GM23338 (cell line): ENCODE results near the gene VWA3B. TPM values are rescaled to one million over a fixed set of nuclear protein-coding genes. Genes with fewer than 3 reads are reported as not detected.

ENCODE experiments used
- ATAC-seq: fragments of 200-7000 bp; cut with Tn5 transposase; 3 replicates; pipeline ENCODE4 v1.9.1; 2020
- DNase-seq: peaks from one replicate; pipeline ENCODE4 v3.0.0-alpha.2; 2015; ENCODE audit warnings: low spot score
- H2AFZ ChIP-seq: fragments of 200-600 bp; sonication (generic); 2 replicates; pipeline ENCODE4 v1.8.0; 2016; ENCODE audit warnings: antibody characterized with exemption, mild to moderate bottlenecking, moderate library complexity
- H3F3A ChIP-seq: fragments of 200-600 bp; sonication (generic); replicated peaks from 2 replicates; pipeline ENCODE4 v1.8.0; 2017; ENCODE audit warnings: antibody characterized with exemption, mixed run types, low read depth
- H3K27ac ChIP-seq: fragments of 200-600 bp; sonication (generic); 2 replicates; pipeline ENCODE4 v1.6.1; 2016; ENCODE audit warnings: low read depth
- H3K27me3 ChIP-seq: fragments of 200-600 bp; sonication (generic); 2 replicates; pipeline ENCODE4 v1.8.0; 2016; ENCODE audit warnings: mild to moderate bottlenecking, mixed run types, moderate library complexity; ENCODE audit not compliant: insufficient read depth
- H3K36me3 ChIP-seq: fragments of 200-600 bp; sonication (generic); 2 replicates; pipeline ENCODE4 v1.8.0; 2016; ENCODE audit warnings: mild to moderate bottlenecking; ENCODE audit not compliant: insufficient read depth
- H3K4me1 ChIP-seq: fragments of 200-600 bp; sonication (generic); 2 replicates; pipeline ENCODE4 v1.8.0; 2016; ENCODE audit warnings: mild to moderate bottlenecking, moderate library complexity; ENCODE audit not compliant: insufficient read depth
- H3K4me2 ChIP-seq: fragments of 200-600 bp; sonication (generic); 2 replicates; pipeline ENCODE4 v1.7.1; 2017; ENCODE audit warnings: mixed run types
- H3K4me3 ChIP-seq: fragments of 200-600 bp; sonication (generic); 2 replicates; pipeline ENCODE4 v1.6.1; 2016; ENCODE audit warnings: mixed run types
- H3K79me2 ChIP-seq: fragments of 200-600 bp; sonication (generic); replicated peaks from 2 replicates; pipeline ENCODE4 v1.8.0; 2017; ENCODE audit warnings: mild to moderate bottlenecking; ENCODE audit not compliant: insufficient read depth
- H3K9me2 ChIP-seq: fragments of 200-600 bp; sonication (generic); 2 replicates; pipeline ENCODE4 v1.8.0; 2017; ENCODE audit not compliant: insufficient read depth
- H4K20me1 ChIP-seq: fragments of 200-600 bp; sonication (generic); replicated peaks from 2 replicates; pipeline ENCODE4 v1.8.0; 2017; ENCODE audit warnings: mild to moderate bottlenecking; ENCODE audit not compliant: insufficient read depth
- H3K27ac Mint-ChIP-seq: 2 replicates; pipeline ENCODE4 v1.8.0; 2020; ENCODE audit warnings: inconsistent platforms, mild to moderate bottlenecking, moderate library complexity, mixed read lengths
- H3K27me3 Mint-ChIP-seq: 3 replicates; pipeline ENCODE4 v1.8.0; 2022; ENCODE audit warnings: low read depth, mild to moderate bottlenecking, moderate library complexity, mixed read lengths, inconsistent platforms; ENCODE audit not compliant: insufficient read depth, poor library complexity
- H3K36me3 Mint-ChIP-seq: 3 replicates; pipeline ENCODE4 v1.8.0; 2021; ENCODE audit warnings: low read depth, mild to moderate bottlenecking, inconsistent platforms, moderate library complexity, mixed read lengths
- H3K4me1 Mint-ChIP-seq: 3 replicates; pipeline ENCODE4 v1.8.0; 2020; ENCODE audit warnings: mild to moderate bottlenecking, inconsistent platforms, mixed read lengths
- H3K4me3 Mint-ChIP-seq: 3 replicates; pipeline ENCODE4 v1.8.0; 2021; ENCODE audit warnings: moderate library complexity, mild to moderate bottlenecking, inconsistent platforms, mixed read lengths
- H3K9me3 Mint-ChIP-seq: 3 replicates; pipeline ENCODE4 v1.8.0; 2020; ENCODE audit warnings: moderate library complexity, mild to moderate bottlenecking, inconsistent platforms, mixed read lengths
- CREB1 ChIP-seq: fragments of 250-450 bp; sonication (Bioruptor Pico); IDR thresholded peaks from 2 replicates; pipeline ENCODE4 v1.5.0; 2020; ENCODE audit warnings: low read depth, mild to moderate bottlenecking, moderate library complexity
- EZH2 ChIP-seq: fragments of 200-600 bp; sonication (generic); IDR thresholded peaks from one replicate; pipeline ENCODE4 v1.8.0; 2017; ENCODE audit warnings: antibody characterized with exemption, mild to moderate bottlenecking, low read depth; ENCODE audit not compliant: unreplicated experiment
- EZH2phosphoT487 ChIP-seq: fragments of 200-600 bp; sonication (generic); IDR thresholded peaks from one replicate; pipeline ENCODE4 v1.8.1; 2018; ENCODE audit warnings: antibody characterized with exemption; ENCODE audit not compliant: unreplicated experiment
- JUNB ChIP-seq: IDR thresholded peaks from one replicate; pipeline ENCODE4 v1.6.1; 2016; ENCODE audit warnings: antibody characterized with exemption; ENCODE audit not compliant: unreplicated experiment
- NANOG ChIP-seq: IDR thresholded peaks from 2 replicates; pipeline ENCODE4 v1.6.1; 2016; ENCODE audit warnings: antibody characterized with exemption, borderline replicate concordance
- POLR2AphosphoS5 ChIP-seq: IDR thresholded peaks from 2 replicates; pipeline ENCODE4 v1.6.1; 2016; ENCODE audit warnings: antibody characterized with exemption, low read depth
- STAT1 ChIP-seq: IDR thresholded peaks from one replicate; pipeline ENCODE4 v1.6.1; 2016; ENCODE audit warnings: antibody characterized with exemption; ENCODE audit not compliant: unreplicated experiment
- ZNF114 ChIP-seq: fragments of 250-450 bp; sonication (Bioruptor Pico); IDR thresholded peaks from 2 replicates; pipeline ENCODE4 v1.5.0; 2020; ENCODE audit warnings: mild to moderate bottlenecking, moderate library complexity
- ZNF331 ChIP-seq: fragments of 250-450 bp; sonication (Bioruptor Pico); IDR thresholded peaks from 2 replicates; pipeline ENCODE4 v1.5.0; 2020; ENCODE audit warnings: low read depth, mild to moderate bottlenecking, moderate library complexity
- polyA plus RNA-seq: library from polyadenylated mRNA; unstranded; fragments of >200 nt; fragmentation: Nextera tagmentation; extraction: Ambion mirVana; gene quantifications from 2 replicates; pipeline ENCODE4 v1.2.1, GENCODE V29; 2016
- total RNA-seq: library from RNA; depleted of rRNA; stranded (reverse); fragments of >200 nt; shearing (Covaris generic); gene quantifications from 2 replicates; pipeline ENCODE4 v1.2.3, GENCODE V29; 2014
- TF ChIP-seq, protein P1 (sequence below): fragments of 250-450 bp; sonication (Bioruptor Pico); IDR thresholded peaks from 2 replicates; pipeline ENCODE4 v1.5.0; 2020; ENCODE audit warnings: mild to moderate bottlenecking, moderate library complexity
- TF ChIP-seq, protein P2 (sequence below): IDR thresholded peaks from one replicate; pipeline ENCODE4 v1.6.1; 2018; ENCODE audit warnings: antibody characterized with exemption; ENCODE audit not compliant: unreplicated experiment
- TF ChIP-seq, protein P3 (sequence below), 2 experiments: fragments of 200-600 bp in 1 of 2; sonication (generic) in 1 of 2; conservative IDR thresholded peaks; 2 replicates each; pipeline versions ENCODE4 v1.5.1 to v1.6.1; 2016 to 2017; ENCODE audit warnings: antibody characterized with exemption in 2 of 2, low read depth in 2 of 2, mild to moderate bottlenecking in 2 of 2, moderate library complexity in 1 of 2
- TF ChIP-seq, protein P4 (sequence below): IDR thresholded peaks from 2 replicates; pipeline ENCODE4 v1.6.1; 2016; ENCODE audit warnings: antibody characterized with exemption

Gene VWA3B
- total and polyA plus RNA-seq, 2 experiments from 2014 or later: not detected

DNA sequence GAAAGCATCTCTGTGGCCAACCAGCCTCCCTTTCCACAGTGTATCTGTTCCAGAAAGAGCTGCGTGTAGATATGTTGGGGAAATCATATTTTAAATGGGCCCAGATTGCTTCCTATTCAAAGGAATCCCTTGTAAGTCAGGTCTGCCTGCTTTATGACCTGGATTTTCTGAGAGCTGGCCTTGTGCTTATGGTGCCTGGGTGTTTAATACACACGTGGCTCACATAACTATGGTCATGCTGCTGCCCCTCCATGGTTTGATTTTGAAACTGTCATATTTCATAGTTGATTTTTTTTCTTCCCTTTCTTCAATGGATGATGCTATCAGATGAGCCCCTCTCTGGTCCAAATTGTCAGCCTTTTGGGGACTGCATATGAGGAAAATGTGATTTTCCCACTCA is 147.8 kb downstream of the VWA3B start:
- ATAC-seq: no peak
- TF ChIP-seq, protein P1, sequence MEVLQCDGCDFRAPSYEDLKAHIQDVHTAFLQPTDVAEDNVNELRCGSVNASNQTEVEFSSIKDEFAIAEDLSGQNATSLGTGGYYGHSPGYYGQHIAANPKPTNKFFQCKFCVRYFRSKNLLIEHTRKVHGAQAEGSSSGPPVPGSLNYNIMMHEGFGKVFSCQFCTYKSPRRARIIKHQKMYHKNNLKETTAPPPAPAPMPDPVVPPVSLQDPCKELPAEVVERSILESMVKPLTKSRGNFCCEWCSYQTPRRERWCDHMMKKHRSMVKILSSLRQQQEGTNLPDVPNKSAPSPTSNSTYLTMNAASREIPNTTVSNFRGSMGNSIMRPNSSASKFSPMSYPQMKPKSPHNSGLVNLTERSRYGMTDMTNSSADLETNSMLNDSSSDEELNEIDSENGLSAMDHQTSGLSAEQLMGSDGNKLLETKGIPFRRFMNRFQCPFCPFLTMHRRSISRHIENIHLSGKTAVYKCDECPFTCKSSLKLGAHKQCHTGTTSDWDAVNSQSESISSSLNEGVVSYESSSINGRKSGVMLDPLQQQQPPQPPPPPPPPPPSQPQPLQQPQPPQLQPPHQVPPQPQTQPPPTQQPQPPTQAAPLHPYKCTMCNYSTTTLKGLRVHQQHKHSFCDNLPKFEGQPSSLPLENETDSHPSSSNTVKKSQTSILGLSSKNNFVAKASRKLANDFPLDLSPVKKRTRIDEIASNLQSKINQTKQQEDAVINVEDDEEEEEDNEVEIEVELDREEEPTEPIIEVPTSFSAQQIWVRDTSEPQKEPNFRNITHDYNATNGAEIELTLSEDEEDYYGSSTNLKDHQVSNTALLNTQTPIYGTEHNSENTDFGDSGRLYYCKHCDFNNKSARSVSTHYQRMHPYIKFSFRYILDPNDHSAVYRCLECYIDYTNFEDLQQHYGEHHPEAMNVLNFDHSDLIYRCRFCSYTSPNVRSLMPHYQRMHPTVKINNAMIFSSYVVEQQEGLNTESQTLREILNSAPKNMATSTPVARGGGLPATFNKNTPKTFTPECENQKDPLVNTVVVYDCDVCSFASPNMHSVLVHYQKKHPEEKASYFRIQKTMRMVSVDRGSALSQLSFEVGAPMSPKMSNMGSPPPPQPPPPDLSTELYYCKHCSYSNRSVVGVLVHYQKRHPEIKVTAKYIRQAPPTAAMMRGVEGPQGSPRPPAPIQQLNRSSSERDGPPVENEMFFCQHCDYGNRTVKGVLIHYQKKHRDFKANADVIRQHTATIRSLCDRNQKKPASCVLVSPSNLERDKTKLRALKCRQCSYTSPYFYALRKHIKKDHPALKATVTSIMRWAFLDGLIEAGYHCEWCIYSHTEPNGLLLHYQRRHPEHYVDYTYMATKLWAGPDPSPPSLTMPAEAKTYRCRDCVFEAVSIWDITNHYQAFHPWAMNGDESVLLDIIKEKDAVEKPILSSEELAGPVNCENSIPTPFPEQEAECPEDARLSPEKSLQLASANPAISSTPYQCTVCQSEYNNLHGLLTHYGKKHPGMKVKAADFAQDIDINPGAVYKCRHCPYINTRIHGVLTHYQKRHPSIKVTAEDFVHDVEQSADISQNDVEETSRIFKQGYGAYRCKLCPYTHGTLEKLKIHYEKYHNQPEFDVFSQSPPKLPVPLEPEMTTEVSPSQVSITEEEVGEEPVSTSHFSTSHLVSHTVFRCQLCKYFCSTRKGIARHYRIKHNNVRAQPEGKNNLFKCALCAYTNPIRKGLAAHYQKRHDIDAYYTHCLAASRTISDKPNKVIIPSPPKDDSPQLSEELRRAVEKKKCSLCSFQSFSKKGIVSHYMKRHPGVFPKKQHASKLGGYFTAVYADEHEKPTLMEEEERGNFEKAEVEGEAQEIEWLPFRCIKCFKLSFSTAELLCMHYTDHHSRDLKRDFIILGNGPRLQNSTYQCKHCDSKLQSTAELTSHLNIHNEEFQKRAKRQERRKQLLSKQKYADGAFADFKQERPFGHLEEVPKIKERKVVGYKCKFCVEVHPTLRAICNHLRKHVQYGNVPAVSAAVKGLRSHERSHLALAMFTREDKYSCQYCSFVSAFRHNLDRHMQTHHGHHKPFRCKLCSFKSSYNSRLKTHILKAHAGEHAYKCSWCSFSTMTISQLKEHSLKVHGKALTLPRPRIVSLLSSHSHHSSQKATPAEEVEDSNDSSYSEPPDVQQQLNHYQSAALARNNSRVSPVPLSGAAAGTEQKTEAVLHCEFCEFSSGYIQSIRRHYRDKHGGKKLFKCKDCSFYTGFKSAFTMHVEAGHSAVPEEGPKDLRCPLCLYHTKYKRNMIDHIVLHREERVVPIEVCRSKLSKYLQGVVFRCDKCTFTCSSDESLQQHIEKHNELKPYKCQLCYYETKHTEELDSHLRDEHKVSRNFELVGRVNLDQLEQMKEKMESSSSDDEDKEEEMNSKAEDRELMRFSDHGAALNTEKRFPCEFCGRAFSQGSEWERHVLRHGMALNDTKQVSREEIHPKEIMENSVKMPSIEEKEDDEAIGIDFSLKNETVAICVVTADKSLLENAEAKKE (CRISPR knock-in tag): no peak
- TF ChIP-seq NANOG (no peak), POLR2AphosphoS5 (no peak), JUNB (no peak), STAT1 (no peak), ZNF114 (no peak), EZH2phosphoT487 (no peak), ZNF331 (no peak), EZH2 (no peak), CREB1 (CRISPR knock-in tag) (no peak)
- TF ChIP-seq, protein P2, sequence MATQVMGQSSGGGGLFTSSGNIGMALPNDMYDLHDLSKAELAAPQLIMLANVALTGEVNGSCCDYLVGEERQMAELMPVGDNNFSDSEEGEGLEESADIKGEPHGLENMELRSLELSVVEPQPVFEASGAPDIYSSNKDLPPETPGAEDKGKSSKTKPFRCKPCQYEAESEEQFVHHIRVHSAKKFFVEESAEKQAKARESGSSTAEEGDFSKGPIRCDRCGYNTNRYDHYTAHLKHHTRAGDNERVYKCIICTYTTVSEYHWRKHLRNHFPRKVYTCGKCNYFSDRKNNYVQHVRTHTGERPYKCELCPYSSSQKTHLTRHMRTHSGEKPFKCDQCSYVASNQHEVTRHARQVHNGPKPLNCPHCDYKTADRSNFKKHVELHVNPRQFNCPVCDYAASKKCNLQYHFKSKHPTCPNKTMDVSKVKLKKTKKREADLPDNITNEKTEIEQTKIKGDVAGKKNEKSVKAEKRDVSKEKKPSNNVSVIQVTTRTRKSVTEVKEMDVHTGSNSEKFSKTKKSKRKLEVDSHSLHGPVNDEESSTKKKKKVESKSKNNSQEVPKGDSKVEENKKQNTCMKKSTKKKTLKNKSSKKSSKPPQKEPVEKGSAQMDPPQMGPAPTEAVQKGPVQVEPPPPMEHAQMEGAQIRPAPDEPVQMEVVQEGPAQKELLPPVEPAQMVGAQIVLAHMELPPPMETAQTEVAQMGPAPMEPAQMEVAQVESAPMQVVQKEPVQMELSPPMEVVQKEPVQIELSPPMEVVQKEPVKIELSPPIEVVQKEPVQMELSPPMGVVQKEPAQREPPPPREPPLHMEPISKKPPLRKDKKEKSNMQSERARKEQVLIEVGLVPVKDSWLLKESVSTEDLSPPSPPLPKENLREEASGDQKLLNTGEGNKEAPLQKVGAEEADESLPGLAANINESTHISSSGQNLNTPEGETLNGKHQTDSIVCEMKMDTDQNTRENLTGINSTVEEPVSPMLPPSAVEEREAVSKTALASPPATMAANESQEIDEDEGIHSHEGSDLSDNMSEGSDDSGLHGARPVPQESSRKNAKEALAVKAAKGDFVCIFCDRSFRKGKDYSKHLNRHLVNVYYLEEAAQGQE: no peak
- TF ChIP-seq, protein P3, sequence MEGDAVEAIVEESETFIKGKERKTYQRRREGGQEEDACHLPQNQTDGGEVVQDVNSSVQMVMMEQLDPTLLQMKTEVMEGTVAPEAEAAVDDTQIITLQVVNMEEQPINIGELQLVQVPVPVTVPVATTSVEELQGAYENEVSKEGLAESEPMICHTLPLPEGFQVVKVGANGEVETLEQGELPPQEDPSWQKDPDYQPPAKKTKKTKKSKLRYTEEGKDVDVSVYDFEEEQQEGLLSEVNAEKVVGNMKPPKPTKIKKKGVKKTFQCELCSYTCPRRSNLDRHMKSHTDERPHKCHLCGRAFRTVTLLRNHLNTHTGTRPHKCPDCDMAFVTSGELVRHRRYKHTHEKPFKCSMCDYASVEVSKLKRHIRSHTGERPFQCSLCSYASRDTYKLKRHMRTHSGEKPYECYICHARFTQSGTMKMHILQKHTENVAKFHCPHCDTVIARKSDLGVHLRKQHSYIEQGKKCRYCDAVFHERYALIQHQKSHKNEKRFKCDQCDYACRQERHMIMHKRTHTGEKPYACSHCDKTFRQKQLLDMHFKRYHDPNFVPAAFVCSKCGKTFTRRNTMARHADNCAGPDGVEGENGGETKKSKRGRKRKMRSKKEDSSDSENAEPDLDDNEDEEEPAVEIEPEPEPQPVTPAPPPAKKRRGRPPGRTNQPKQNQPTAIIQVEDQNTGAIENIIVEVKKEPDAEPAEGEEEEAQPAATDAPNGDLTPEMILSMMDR (conservative IDR thresholded peaks at IDR 0.05; ENCODE audit: low read depth in 2 of 2): no peak
- TF ChIP-seq, protein P4, sequence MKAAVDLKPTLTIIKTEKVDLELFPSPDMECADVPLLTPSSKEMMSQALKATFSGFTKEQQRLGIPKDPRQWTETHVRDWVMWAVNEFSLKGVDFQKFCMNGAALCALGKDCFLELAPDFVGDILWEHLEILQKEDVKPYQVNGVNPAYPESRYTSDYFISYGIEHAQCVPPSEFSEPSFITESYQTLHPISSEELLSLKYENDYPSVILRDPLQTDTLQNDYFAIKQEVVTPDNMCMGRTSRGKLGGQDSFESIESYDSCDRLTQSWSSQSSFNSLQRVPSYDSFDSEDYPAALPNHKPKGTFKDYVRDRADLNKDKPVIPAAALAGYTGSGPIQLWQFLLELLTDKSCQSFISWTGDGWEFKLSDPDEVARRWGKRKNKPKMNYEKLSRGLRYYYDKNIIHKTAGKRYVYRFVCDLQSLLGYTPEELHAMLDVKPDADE: no peak
- Histone ChIP-seq H3K9me2 (peaks cover 6% of the 10 kb centered on the region; the same call in 1 of the 2 replicates), H4K20me1 (no peaks in the 10 kb centered on the region), H3F3A (no peaks in the 10 kb centered on the region), H3K27me3 (no peaks in the 10 kb centered on the region), H3K4me3 (no peak overlapping the region), H3K27ac (no peak overlapping the region), H2AFZ (no peak overlapping the region; the same call in 1 of the 2 replicates), H3K4me1 (no peaks in the 10 kb centered on the region), H3K4me2 (no peak overlapping the region), H3K36me3 (no peaks in the 10 kb centered on the region), H3K79me2 (no peaks in the 10 kb centered on the region)
- Mint-ChIP-seq H3K9me3 (no peaks in the 10 kb centered on the region; the same call in 2 of the 3 replicates), H3K4me1 (peaks cover 2% of the 10 kb centered on the region; the same call in 1 of the 3 replicates), H3K27me3 (peaks cover 2% of the 10 kb centered on the region), H3K27ac (no peak overlapping the region), H3K4me3 (no peak overlapping the region), H3K36me3 (no peaks in the 10 kb centered on the region)
- DNase-seq: no peak
